Smooth muscle cell of the brain vasculature (primary cell): Measurements from ENCODE around the gene CXCR4.

ENCODE experiments used
- DNase-seq: peaks from one replicate; pipeline ENCODE4 v3.0.0-alpha.2; 2012; ENCODE audit warnings: low read depth, low spot score

The CXCR4 gene

GRCh38 chr2:136131961-136132824 lies 14.2 kb upstream of the CXCR4 start:
- no peak for DNase-seq

GRCh38 chr2:136131484-136131960 lies 13.6 kb upstream of the CXCR4 start:
- DNase-seq: no peak

- no peak for DNase-seq
Measured at GRCh38 chr2:136130511-136130910, 12.6 kb upstream of the CXCR4 start.

DNA sequence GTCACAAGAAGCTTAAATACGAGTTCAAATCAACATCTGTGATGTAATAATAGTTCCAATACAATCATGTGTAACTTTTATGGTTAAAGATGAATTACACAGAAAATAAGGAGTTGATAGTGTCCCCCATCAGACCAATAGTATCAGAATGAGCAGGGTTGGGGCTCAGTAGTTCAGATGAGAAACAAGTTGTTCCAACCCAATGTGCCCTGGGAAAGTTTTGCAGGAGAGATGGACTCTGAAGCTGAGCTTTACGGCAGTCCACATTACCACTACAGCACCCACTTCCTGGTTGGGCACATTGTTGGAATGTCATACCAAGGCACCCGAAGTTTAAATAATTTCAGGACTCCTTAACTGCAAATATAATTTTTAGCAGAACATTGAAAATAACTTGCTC lies 12.1 kb upstream of the CXCR4 start:
- no peak for DNase-seq

- no peak for DNase-seq
Measured at GRCh38 chr2:136129601-136130000, 11.7 kb upstream of the CXCR4 start.

- DNase-seq: no peak
Measured at GRCh38 chr2:136128905-136129304, 11.0 kb upstream of the CXCR4 start.

- DNase-seq: no peak
Measured at GRCh38 chr2:136128366-136128765, 10.4 kb upstream of the CXCR4 start.

- no peak for DNase-seq
Measured at GRCh38 chr2:136127356-136127755, 9.4 kb upstream of the CXCR4 start.

DNA sequence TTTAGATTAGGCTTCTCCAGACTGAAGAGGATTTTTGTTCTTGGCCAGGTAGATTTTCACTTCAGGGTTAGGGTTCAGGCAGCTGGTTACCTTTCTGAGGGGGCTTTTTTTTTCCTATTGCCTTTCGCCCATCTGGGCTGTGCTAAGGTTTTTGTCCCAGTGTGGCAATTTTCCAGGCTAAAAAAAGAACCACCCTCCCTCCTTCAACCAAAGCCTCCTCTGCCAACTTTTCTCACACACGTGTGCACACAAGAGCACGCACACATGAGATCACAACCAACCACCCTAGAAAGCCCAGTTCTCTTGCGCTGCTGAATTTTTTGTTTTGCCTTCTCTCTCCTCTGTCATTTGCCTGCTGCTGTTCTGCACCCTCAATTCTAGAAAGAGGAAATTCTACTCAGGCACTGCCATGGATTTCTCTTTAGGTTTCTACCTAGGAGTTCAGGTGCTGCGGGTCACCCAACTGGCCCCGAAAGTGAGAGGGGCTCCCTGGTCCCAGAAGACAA lies 8.5 kb upstream of the CXCR4 start:
- DNase-seq: no peak

DNA sequence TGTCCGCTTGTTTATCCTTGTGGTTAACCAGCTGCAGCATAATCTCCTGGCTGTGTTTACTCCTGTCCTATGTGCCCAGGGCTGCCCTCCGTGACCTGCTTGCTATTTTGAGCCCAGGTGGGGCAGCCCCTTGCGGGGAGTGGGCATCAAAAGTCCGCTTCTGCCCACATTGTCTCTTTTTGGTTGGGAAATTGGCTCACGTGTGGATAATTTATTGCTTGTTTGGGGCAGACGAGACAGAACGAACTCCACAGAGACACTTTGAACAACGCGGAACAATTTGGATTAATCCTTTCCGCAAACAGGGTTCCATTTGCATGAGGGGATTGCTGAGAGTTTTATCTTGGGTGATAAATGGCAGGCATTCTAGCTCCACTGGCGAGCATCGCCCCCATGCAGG lies 8.1 kb upstream of the CXCR4 start:
- DNase-seq: no peak

GRCh38 chr2:136125236-136125635 lies 7.3 kb upstream of the CXCR4 start:
- no peak for DNase-seq

- no peak for DNase-seq
Measured at GRCh38 chr2:136124805-136125204, 6.9 kb upstream of the CXCR4 start.

GRCh38 chr2:136122661-136123060 lies 4.7 kb upstream of the CXCR4 start:
- no peak for DNase-seq

- DNase-seq: no peak
Measured at GRCh38 chr2:136121204-136121910, 3.4 kb upstream of the CXCR4 start.

DNA sequence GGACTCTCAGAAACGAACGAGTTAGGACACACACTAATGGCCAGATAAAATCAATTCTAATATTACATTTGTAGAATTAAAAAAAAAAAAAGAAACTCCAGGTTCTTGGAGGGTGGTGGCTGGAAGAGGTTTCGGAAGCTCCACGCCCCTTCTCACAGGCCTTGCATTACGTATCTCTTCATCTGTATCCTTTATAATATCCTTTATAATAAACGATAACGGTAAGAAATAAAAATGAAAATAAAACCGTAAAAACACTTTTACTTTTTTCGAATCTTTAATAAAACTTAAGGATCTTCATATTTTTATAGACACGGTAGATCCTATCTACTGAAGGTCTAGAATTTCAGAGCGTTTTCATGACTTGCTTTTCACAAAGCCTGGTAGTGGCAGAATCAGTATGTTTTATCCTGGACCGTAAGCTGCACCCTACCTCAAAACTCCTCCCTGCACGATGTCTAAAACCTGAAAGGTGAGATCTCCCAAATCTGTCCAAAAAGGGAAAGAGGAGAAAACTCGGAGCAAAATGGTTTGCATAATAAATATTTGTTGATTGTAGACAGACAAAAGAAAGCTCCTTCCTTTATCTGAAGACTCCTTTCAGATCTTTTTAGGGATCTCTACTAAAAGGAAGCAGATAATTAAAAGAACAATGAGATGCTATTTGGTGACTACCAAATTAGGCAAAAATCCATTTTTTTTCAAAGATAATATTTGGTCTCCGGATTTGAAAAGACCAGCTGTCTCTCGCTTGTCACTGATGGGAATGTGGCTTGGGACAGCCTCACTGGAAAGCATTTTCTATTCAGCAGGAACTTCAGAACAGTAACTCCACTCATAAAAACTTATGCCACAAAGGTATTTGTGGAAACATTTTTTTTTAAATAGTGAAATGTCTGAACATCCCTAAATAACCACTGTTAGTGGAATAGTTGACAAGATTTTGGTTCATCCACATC lies 2.0 kb upstream of the CXCR4 start:
- DNase-seq: no peak

DNA sequence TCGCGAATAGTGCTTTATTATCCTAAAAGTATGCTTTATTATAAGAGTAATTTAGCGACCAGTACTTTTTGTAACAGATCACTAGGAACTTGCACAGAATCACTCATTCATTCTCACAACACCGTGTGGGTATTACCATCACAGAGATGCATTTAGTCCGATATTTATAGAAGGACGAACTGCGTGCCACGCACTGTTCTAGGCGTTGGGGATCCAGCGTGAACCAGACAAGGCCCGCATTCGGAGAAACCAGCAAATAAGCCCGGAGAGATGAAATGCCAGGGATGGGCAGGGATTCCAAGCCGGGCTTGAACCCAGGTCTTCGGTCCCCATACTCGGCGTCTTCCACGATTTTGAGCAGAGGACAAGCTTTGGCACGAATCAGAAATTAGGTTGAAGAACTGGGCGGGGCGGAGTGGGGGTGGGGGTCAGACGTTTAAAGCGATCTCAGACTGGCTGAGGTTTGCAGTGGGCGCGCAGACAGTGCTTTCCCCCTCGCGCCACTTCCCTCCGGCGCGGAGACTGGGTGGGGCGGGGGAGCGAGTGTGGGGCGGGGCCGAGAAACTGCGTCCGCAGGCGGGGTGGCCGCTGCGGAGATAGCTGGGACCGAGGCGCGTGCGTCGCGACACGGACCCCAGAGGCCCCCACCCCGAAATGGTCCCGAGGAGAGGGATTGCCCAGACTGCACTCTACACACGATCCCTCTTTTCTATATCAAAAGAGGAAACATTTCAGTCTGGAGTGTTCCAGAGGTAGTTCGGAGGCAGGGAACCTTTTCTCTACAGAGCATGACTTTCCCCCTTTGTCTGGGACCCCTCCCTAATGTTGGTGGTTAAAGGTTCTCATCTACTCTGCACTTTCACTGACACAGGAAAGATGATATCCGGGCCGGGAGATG lies 1.1 kb upstream of the CXCR4 start:
- no peak for DNase-seq

GRCh38 chr2:136117391-136117841 lies 533 bp downstream of the CXCR4 start:
- no peak for DNase-seq

GRCh38 chr2:136116813-136117390 lies 1.0 kb downstream of the CXCR4 start:
- DNase-seq: no peak

DNA sequence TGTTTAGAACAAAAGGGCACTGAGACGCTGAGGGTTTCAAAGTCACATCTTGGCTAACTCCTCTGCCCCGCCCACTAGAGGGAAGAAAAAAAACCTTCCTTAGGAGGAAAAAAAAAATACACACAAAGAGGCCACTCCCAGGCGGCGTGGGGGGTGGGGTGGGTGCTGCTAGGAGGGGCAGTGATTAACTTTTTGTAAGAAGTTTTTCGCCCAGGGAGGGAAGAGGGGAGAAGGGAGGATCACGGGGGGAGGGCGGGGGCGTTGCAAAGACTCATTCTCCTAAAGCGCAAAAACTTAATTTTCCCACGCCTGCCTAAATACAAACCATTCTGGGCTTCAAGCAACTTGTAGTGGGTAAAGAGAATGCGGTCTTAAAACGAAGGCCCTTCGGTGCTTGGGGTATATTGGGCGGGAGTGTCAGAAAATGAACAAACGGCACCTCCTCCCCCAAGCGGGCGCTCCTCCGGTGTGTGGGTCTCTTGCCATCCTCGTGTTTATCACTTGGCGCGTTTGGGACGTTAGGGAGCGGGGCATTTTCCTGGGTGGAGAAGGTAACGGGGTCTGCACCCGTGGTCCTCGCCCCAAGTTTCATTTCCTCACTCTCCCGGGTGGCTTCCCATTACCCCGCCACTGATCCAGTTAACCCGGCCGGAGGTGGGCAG lies 1.7 kb downstream of the CXCR4 start:
- DNase-seq: no peak
